ENCODE results near the gene KCNQ4. TPM values are rescaled to one million over a fixed set of nuclear protein-coding genes. Genes with fewer than 3 reads are reported as not detected.

Gene KCNQ4
- total and polyA plus RNA-seq, 7 experiments from 2014 or later, result 0.10 to 0.97 (median 0.20) TPM; not detected in 1

Small RNA genes within 50 kb of the gene (microRNA-seq; reads per million reads assigned to microRNA genes)
- gene MIR30C1 (ENCODE audit: borderline microRNAs expressed) (20.2 reads per million, percentile 31 among the genes with 10 or more reads in this experiment), gene MIR30E (ENCODE audit: borderline microRNAs expressed) (11,997 reads per million, percentile 95 among the genes with 10 or more reads in this experiment)

Other genes with a start within 250 kb of the KCNQ4 start
- 1 to 10 TPM; 1.1 to 2.8 (median 2.2) TPM for gene RIMS3, start 118.1 kb upstream of the KCNQ4 start, total RNA-seq
- 1 to 10 TPM; 2.2 to 4.3 TPM for gene RIMS3, start 118.1 kb upstream of the KCNQ4 start, polyA plus RNA-seq
- 10 to 100 TPM; 44.2 to 88.5 (median 73.6) TPM for gene NFYC, start 92.1 kb upstream of the KCNQ4 start, total RNA-seq
- gene NFYC, start 92.1 kb upstream of the KCNQ4 start, polyA plus RNA-seq, result 10 to 100 TPM; 36.2 to 63.4 TPM
- gene CITED4, start 78.6 kb downstream of the KCNQ4 start, total RNA-seq, result 10 to 100 TPM; 20.5 to 42.8 (median 21.5) TPM
- gene CITED4, start 78.6 kb downstream of the KCNQ4 start, polyA plus RNA-seq, result 10 to 100 TPM; 28.9 to 37.9 TPM
- 10 to 100 TPM; 16.4 to 57.6 (median 40.6) TPM for gene CTPS1, start 195.9 kb downstream of the KCNQ4 start, total RNA-seq
- 10 to 100 TPM; 12.4 to 16.5 TPM for gene CTPS1, start 195.9 kb downstream of the KCNQ4 start, polyA plus RNA-seq
- 1 to 10 TPM in 1 of 5 experiments, under 1 TPM in 4; 0.19 to 1.1 (median 0.29) TPM for gene SLFNL1, start 237.9 kb downstream of the KCNQ4 start, total RNA-seq
- gene SLFNL1, start 237.9 kb downstream of the KCNQ4 start, polyA plus RNA-seq, result under 1 TPM; 0.25 to 0.69 TPM

Data from naive thymus-derived CD4-positive, alpha-beta T cell (primary cell).